Esophagus muscularis mucosa (tissue), 4 donors: ENCODE results near the gene GGT5. TPM values are rescaled to one million over a fixed set of nuclear protein-coding genes. Genes with fewer than 3 reads are reported as not detected.

ENCODE experiments used
- DNase-seq: peaks from one replicate; pipeline ENCODE4 v3.0.0-alpha.2; 2017; ENCODE audit errors: extremely low spot score
- H3K27ac ChIP-seq, 4 donors: fragments of 200-600 bp; sonication (generic); replicated peaks in 1 of 4; 1 replicate in 3 of 4; 2 replicates in 1 of 4; pipeline ENCODE4 v1.5.1; 2016 to 2019; ENCODE audit warnings: mild to moderate bottlenecking in 1 of 4
- H3K27me3 ChIP-seq, 4 donors: fragments of 200-600 bp; sonication (generic); one replicate each; pipeline versions ENCODE4 v1.5.1 to v1.6.0; 2016 to 2019
- H3K36me3 ChIP-seq, 4 donors: fragments of 200-600 bp; sonication (generic); one replicate each; pipeline ENCODE4 v1.5.1; 2016 to 2019
- H3K4me1 ChIP-seq, 4 donors: fragments of 200-600 bp; sonication (generic); one replicate each; pipeline ENCODE4 v1.5.1; 2016 to 2019
- H3K4me3 ChIP-seq, 4 donors: fragments of 200-600 bp; sonication (generic); 1 replicate in 2 of 4; 2 replicates in 2 of 4; pipeline ENCODE4 v1.5.1; 2016 to 2019; ENCODE audit warnings: mild to moderate bottlenecking in 4 of 4, moderate library complexity in 1 of 4
- H3K9me3 ChIP-seq, 4 donors: fragments of 200-600 bp; sonication (generic); 1 replicate in 3 of 4; 2 replicates in 1 of 4; pipeline ENCODE4 v1.5.1; 2016 to 2019
- CTCF ChIP-seq, 3 experiments: fragments of 200-600 bp in 2 of 3; fragments of 450-650 bp in 1 of 3; sonication (generic) in 2 of 3; IDR thresholded peaks; one replicate each; pipeline ENCODE4 v1.5.1; 2017 to 2019; ENCODE audit warnings: antibody characterized with exemption in 3 of 3, mild to moderate bottlenecking in 2 of 3, moderate library complexity in 1 of 3
- EP300 ChIP-seq: sonication (generic); formaldehyde crosslinking; IDR thresholded peaks from one replicate; pipeline ENCODE4 v1.6.1; 2017; ENCODE audit warnings: antibody characterized with exemption
- POLR2A ChIP-seq: fragments of 450-650 bp; IDR thresholded peaks from one replicate; pipeline ENCODE4 v1.6.1; 2017; ENCODE audit warnings: antibody characterized with exemption, moderate library complexity, mild to moderate bottlenecking, low read depth
- POLR2AphosphoS5 ChIP-seq, 2 donors: sonication (generic); formaldehyde crosslinking; IDR thresholded peaks; one replicate each; pipeline ENCODE4 v1.6.1; 2017; ENCODE audit warnings: antibody characterized with exemption in 2 of 2
- WGBS: methylation state at CpG from one replicate; pipeline ENCODE4 v1.1.5; 2018; 5-methylcytosine and 5-hydroxymethylcytosine counted together
- intact Hi-C: fragments of 100-400 bp; cut with DNase I; formaldehyde crosslinking; loops from one replicate; pipeline ENCODE4 v1.15.1; 2023
- total RNA-seq, 4 donors: library from RNA; depleted of rRNA; stranded (reverse); fragments of >200 nt; gene quantifications; one replicate each; pipeline versions ENCODE4 v1.1.0 to v1.2.1, GENCODE V29; 2016

The GGT5 gene
- total RNA-seq, 4 donors from 2014 or later = 15.4 to 59.2 (median 37.2) TPM

GRCh38 chr22:24177456-24177855, 67.4 kb downstream of the GGT5 start:
- intact Hi-C loops = no loop called here
- 91% methylated on average over 6 of the region's 10 CpGs for WGBS
- DNase-seq = no peak
- Histone ChIP-seq H3K27ac (peak overlapping the region; percentile 83 to 88 (median 85)), H3K4me3 (no peak overlapping the region), H3K4me1 (peaks cover 47 to 86% (median 75%) of the 10 kb centered on the region in 4 donors), H3K27me3 (no peaks in the 10 kb centered on the region), H3K9me3 (no peaks in the 10 kb centered on the region), H3K36me3 (peaks cover 9 to 53% (median 41%) of the 10 kb centered on the region in 4 donors)
- TF ChIP-seq EP300 (no peak), POLR2A (no peak), POLR2AphosphoS5 (IDR thresholded peaks at IDR 0.05) (no peak), CTCF (IDR thresholded peaks at IDR 0.05) (no peak)

GRCh38 chr22:24177045-24177444, 67.8 kb downstream of the GGT5 start:
- WGBS = 55% methylated on average over 4 of the region's 5 CpGs

GRCh38 chr22:24176630-24177029, 68.3 kb downstream of the GGT5 start:
- 70% methylated on average over 2 of the region's 10 CpGs for WGBS
- peaks cover 17 to 61% (median 49%) of the 10 kb centered on the region in 4 donors for H3K36me3 ChIP-seq
- no peaks in the 10 kb centered on the region for H3K27me3 ChIP-seq
- H3K9me3 ChIP-seq = no peaks in the 10 kb centered on the region
- intact Hi-C loops = no loop called here
- no peak for DNase-seq
- peak overlapping the region; percentile 83 to 88 (median 85) for H3K27ac ChIP-seq
- no peak overlapping the region for H3K4me3 ChIP-seq
- H3K4me1 ChIP-seq = peaks cover 45 to 78% (median 67%) of the 10 kb centered on the region in 4 donors
- no peak for TF ChIP-seq POLR2A
- TF ChIP-seq POLR2AphosphoS5 (IDR thresholded peaks at IDR 0.05) = peak; percentile 33 to 38

More at GRCh38 chr22:24177045-24177444, 67.8 kb downstream of the GGT5 start:
- peaks cover 13 to 57% (median 45%) of the 10 kb centered on the region in 4 donors for H3K36me3 ChIP-seq
- no peak for TF ChIP-seq EP300
- TF ChIP-seq CTCF (IDR thresholded peaks at IDR 0.05) = no peak
- TF ChIP-seq POLR2A = no peak
- TF ChIP-seq POLR2AphosphoS5 (IDR thresholded peaks at IDR 0.05) = peak in 1 of 2 donors; percentile 3
- H3K9me3 ChIP-seq = no peaks in the 10 kb centered on the region
- H3K27me3 ChIP-seq = no peaks in the 10 kb centered on the region
- DNase-seq = no peak
- H3K4me3 ChIP-seq = no peak overlapping the region
- peak overlapping the region; percentile 83 to 88 (median 85) for H3K27ac ChIP-seq
- H3K4me1 ChIP-seq = peaks cover 47 to 82% (median 71%) of the 10 kb centered on the region in 4 donors
- intact Hi-C loops = no loop called here

- Histone ChIP-seq H3K27ac (peak overlapping the region; percentile 83 to 88 (median 85)), H3K27me3 (no peaks in the 10 kb centered on the region), H3K9me3 (no peaks in the 10 kb centered on the region), H3K4me3 (no peak overlapping the region), H3K4me1 (peaks cover 39 to 72% (median 61%) of the 10 kb centered on the region in 4 donors), H3K36me3 (peaks cover 20 to 67% (median 55%) of the 10 kb centered on the region in 4 donors)
- TF ChIP-seq POLR2AphosphoS5 (IDR thresholded peaks at IDR 0.05) (no peak), CTCF (IDR thresholded peaks at IDR 0.05) (no peak), EP300 (no peak)
- DNase-seq = no peak
- WGBS = 83% methylated on average over 3 of the region's 11 CpGs
- intact Hi-C loops = no loop called here
Observed at GRCh38 chr22:24176040-24176439, 68.8 kb downstream of the GGT5 start.

- no peaks in the 10 kb centered on the region for H3K9me3 ChIP-seq
- peak overlapping the region; percentile 83 to 88 (median 85) for H3K27ac ChIP-seq
- DNase-seq = peak; percentile 94
- intact Hi-C loops = loop anchor here (1.0 to 2.0 kb wide), 2 partner anchors 42 to 68 kb away; no protein-coding TSS in a partner anchor
- H3K36me3 ChIP-seq = peaks cover 20 to 74% (median 60%) of the 10 kb centered on the region in 4 donors
- H3K4me1 ChIP-seq = peaks cover 32 to 64% (median 57%) of the 10 kb centered on the region in 4 donors
- 49% methylated on average over 11 of the region's 11 CpGs for WGBS
- no peaks in the 10 kb centered on the region for H3K27me3 ChIP-seq
- TF ChIP-seq CTCF (IDR thresholded peaks at IDR 0.05) (peak; percentile 88 to 92 (median 90)), EP300 (no peak), POLR2A (no peak), POLR2AphosphoS5 (IDR thresholded peaks at IDR 0.05) (peak; percentile 53)
- no peak overlapping the region for H3K4me3 ChIP-seq
Observed at GRCh38 chr22:24175160-24175808, 69.6 kb downstream of the GGT5 start.
